Testis (tissue), 2 donors: ENCODE data around the gene FAM81A.

ENCODE experiments used
- POLR2A ChIP-seq: fragments of 450-650 bp; IDR thresholded peaks from one replicate; pipeline ENCODE4 v1.6.1; 2017; ENCODE audit warnings: antibody characterized with exemption, mild to moderate bottlenecking, moderate library complexity
- TF ChIP-seq, protein P1 (sequence below), 3 experiments: fragments of 450-650 bp in 2 of 3; fragments of 200-600 bp in 1 of 3; sonication (generic) in 1 of 3; IDR thresholded peaks; one replicate each; pipeline ENCODE4 v1.5.1; 2016 to 2019; ENCODE audit warnings: antibody characterized with exemption in 3 of 3, mild to moderate bottlenecking in 2 of 3, moderate library complexity in 1 of 3

DNA sequence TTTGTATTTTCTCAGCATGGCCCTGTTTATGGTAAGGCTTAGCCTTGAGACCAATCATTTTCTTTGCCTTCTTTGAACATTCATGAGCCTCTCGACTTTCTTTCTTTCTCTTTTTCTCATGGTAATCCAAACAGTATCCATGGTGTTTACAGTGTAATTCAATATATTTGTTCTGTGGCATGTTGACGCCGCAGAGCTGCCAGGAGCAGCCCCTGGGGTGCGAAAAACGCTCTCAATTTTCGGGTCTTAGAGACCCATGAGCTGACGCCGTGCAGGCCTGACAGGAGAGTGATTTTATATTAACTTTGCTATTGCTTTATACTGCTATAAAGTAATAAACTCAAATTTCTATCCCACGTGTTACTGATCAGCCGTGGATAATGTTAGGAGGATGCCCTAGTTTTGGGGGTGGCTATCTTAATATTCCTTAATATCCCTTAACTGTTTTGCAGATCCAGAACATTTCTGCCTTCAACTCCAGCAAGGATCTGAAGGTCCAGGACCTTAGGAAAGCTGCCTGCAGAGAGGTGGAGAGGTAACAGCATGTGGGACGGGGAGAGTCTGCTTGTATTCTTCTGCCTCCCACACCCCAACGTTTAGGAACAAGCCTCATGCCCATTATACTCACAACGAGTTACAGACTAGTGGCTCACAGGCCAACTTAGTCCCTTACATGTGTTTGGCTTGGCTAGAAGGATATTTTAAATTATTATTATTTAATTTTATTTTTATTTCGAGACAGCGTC lies 36.0 kb upstream of the FAM81A start:
- TF ChIP-seq, protein P1, sequence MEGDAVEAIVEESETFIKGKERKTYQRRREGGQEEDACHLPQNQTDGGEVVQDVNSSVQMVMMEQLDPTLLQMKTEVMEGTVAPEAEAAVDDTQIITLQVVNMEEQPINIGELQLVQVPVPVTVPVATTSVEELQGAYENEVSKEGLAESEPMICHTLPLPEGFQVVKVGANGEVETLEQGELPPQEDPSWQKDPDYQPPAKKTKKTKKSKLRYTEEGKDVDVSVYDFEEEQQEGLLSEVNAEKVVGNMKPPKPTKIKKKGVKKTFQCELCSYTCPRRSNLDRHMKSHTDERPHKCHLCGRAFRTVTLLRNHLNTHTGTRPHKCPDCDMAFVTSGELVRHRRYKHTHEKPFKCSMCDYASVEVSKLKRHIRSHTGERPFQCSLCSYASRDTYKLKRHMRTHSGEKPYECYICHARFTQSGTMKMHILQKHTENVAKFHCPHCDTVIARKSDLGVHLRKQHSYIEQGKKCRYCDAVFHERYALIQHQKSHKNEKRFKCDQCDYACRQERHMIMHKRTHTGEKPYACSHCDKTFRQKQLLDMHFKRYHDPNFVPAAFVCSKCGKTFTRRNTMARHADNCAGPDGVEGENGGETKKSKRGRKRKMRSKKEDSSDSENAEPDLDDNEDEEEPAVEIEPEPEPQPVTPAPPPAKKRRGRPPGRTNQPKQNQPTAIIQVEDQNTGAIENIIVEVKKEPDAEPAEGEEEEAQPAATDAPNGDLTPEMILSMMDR (IDR thresholded peaks at IDR 0.05): no peak
- no peak for TF ChIP-seq POLR2A
